SK-N-SH (cell line): ENCODE data around the gene MXRA8. TPM values are rescaled to one million over a fixed set of nuclear protein-coding genes. Genes with fewer than 3 reads are reported as not detected.

Source experiments
- CTCF ChIA-PET: fragments of 300-600, 350-600 bp; formaldehyde crosslinking; extraction: SDS; loops from one replicate; lab custom pipeline; 2021; lab: Yijun Ruan, JAX
- POLR2A ChIA-PET: fragments of 350-600 bp; sonication (Branson Sonifier 250); formaldehyde crosslinking; extraction: SDS; loops from one replicate; lab custom pipeline; 2020; ENCODE audit warnings: antibody characterized with exemption, inconsistent platforms; lab: Yijun Ruan, JAX
- DNase-seq: peaks from one replicate; pipeline ENCODE4 v3.0.0; 2012
- H2AFZ ChIP-seq: fragments of 200-600 bp; sonication (generic); 2 replicates; pipeline ENCODE4 v1.8.1; 2016; ENCODE audit warnings: antibody characterized with exemption, mild to moderate bottlenecking, low read depth
- H3F3A ChIP-seq: fragments of 200-600 bp; sonication (generic); replicated peaks from 2 replicates; pipeline ENCODE3; 2016; ENCODE audit warnings: antibody characterized with exemption, mild to moderate bottlenecking; ENCODE audit not compliant: insufficient read depth
- H3K27ac ChIP-seq, 2 experiments: fragments of 200-500 bp in 1 of 2; fragments of 200-600 bp in 1 of 2; sonication (Bioruptor generic) in 1 of 2; sonication (generic), shearing (Covaris generic) in 1 of 2; 2 replicates each; pipeline versions ENCODE4 v1.5.1 to v1.6.1; 2014 to 2016; ENCODE audit warnings: low read depth in 2 of 2, inconsistent platforms in 1 of 2, low read length in 1 of 2, mild to moderate bottlenecking in 1 of 2, mixed read lengths in 1 of 2
- H3K27me3 ChIP-seq: fragments of 200-600 bp; sonication (generic), shearing (Covaris generic); 2 replicates; pipeline ENCODE4 v1.6.1; 2016; ENCODE audit warnings: mixed run types; ENCODE audit not compliant: insufficient read depth
- H3K36me3 ChIP-seq, 2 experiments: fragments of 200-500 bp in 1 of 2; fragments of 200-600 bp in 1 of 2; sonication (Bioruptor generic) in 1 of 2; sonication (generic) in 1 of 2; replicated peaks in 1 of 2; 2 replicates each; pipeline versions ENCODE3 to v1.5.1; 2014 to 2016; ENCODE audit warnings: low read length in 1 of 2, mild to moderate bottlenecking in 1 of 2; ENCODE audit not compliant: insufficient read depth in 2 of 2, control insufficient read depth in 1 of 2
- H3K4me1 ChIP-seq, 2 experiments: fragments of 200-500 bp in 1 of 2; fragments of 200-600 bp in 1 of 2; sonication (Bioruptor generic) in 1 of 2; sonication (generic), shearing (Covaris generic) in 1 of 2; 2 replicates each; pipeline versions ENCODE4 v1.5.1 to v1.6.1; 2014 to 2016; ENCODE audit warnings: low read depth in 1 of 2, low read length in 1 of 2, mixed run types in 1 of 2; ENCODE audit not compliant: insufficient read depth in 2 of 2, control insufficient read depth in 1 of 2
- H3K4me2 ChIP-seq: fragments of 200-600 bp; sonication (generic), shearing (Covaris generic); 2 replicates; pipeline ENCODE4 v1.6.1; 2017; ENCODE audit warnings: mixed run types
- H3K4me3 ChIP-seq, 2 experiments: fragments of 200-500 bp in 1 of 2; fragments of 200-600 bp in 1 of 2; sonication (Bioruptor generic) in 1 of 2; sonication (generic), shearing (Covaris generic) in 1 of 2; 2 replicates each; pipeline versions ENCODE4 v1.5.1 to v1.8.1; 2014 to 2016; ENCODE audit warnings: low read depth in 2 of 2, inconsistent platforms in 1 of 2, low read length in 1 of 2, mild to moderate bottlenecking in 1 of 2, mixed read lengths in 1 of 2, moderate library complexity in 1 of 2
- H3K79me2 ChIP-seq: fragments of 200-600 bp; sonication (generic); 2 replicates; pipeline ENCODE4 v1.8.1; 2017; ENCODE audit warnings: mild to moderate bottlenecking; ENCODE audit not compliant: insufficient read depth
- H3K9ac ChIP-seq: fragments of 200-600 bp; sonication (generic); 2 replicates; pipeline ENCODE4 v1.6.1; 2017; ENCODE audit warnings: mixed run types
- H3K9me2 ChIP-seq: fragments of 200-600 bp; sonication (generic); 2 replicates; pipeline ENCODE4 v1.6.1; 2017; ENCODE audit warnings: mixed run types
- H3K9me3 ChIP-seq: fragments of 200-600 bp; sonication (generic); 2 replicates; pipeline ENCODE4 v1.6.1; 2017; ENCODE audit warnings: mixed run types, mild to moderate bottlenecking, moderate library complexity
- H4K20me1 ChIP-seq: fragments of 200-600 bp; sonication (generic); 2 replicates; pipeline ENCODE4 v1.6.1; 2017; ENCODE audit warnings: mild to moderate bottlenecking, mixed run types; ENCODE audit not compliant: insufficient read depth
- CHD2 ChIP-seq: fragments of 150-350 bp; IDR thresholded peaks from 2 replicates; pipeline ENCODE4 v1.6.1; 2018; ENCODE audit warnings: low read length; ENCODE audit not compliant: partially characterized antibody
- CTCF ChIP-seq: fragments of 200-600 bp; sonication (generic); IDR thresholded peaks from 2 replicates; pipeline ENCODE4 v1.6.1; 2017; ENCODE audit warnings: antibody characterized with exemption, mild to moderate bottlenecking, moderate library complexity
- ELF1 ChIP-seq: IDR thresholded peaks from 2 replicates; pipeline ENCODE4 v1.4.0; 2012
- EP300 ChIP-seq, 2 experiments: IDR thresholded peaks; 2 replicates each; pipeline versions ENCODE4 v1.4.0 to v1.6.1; 2012; ENCODE audit warnings: borderline replicate concordance in 1 of 2, low read depth in 1 of 2, low read length in 1 of 2
- FOSL2 ChIP-seq: IDR thresholded peaks from 2 replicates; pipeline ENCODE4 v1.4.0; 2012; ENCODE audit warnings: low read depth, mild to moderate bottlenecking, moderate library complexity, borderline replicate concordance
- FOXJ3 ChIP-seq: sonication (generic); formaldehyde crosslinking; IDR thresholded peaks from 2 replicates; pipeline ENCODE4 v1.5.1; 2020; ENCODE audit warnings: mild to moderate bottlenecking, missing genetic modification reagents
- PBX3 ChIP-seq: IDR thresholded peaks from 2 replicates; pipeline ENCODE4; 2012
- RCOR1 ChIP-seq: fragments of 150-350 bp; IDR thresholded peaks from 2 replicates; pipeline ENCODE4 v1.6.1; 2017; ENCODE audit warnings: antibody characterized with exemption, low read length
- RFX5 ChIP-seq: IDR thresholded peaks from 2 replicates; pipeline ENCODE4 v1.6.1; 2012; ENCODE audit warnings: mild to moderate bottlenecking, improper control_type of control experiment, low read length
- RXRA ChIP-seq: IDR thresholded peaks from 2 replicates; pipeline ENCODE4 v1.4.0; 2012; ENCODE audit warnings: low read depth, mild to moderate bottlenecking, borderline replicate concordance
- SIN3A ChIP-seq: IDR thresholded peaks from 2 replicates; pipeline ENCODE4 v1.6.1; 2012; ENCODE audit warnings: low read depth, mild to moderate bottlenecking, low read length, moderate library complexity, borderline replicate concordance
- TCF12 ChIP-seq: IDR thresholded peaks from 2 replicates; pipeline ENCODE4 v1.4.0; 2012
- ZBTB33 ChIP-seq: IDR thresholded peaks from 2 replicates; pipeline ENCODE4 v1.4.0; 2012; ENCODE audit warnings: low read depth, borderline replicate concordance
- WGBS: methylation state at CpG from one replicate; pipeline ENCODE4 v1.1.6; 2017; ENCODE audit warnings: low lambda C conversion rate; 5-methylcytosine and 5-hydroxymethylcytosine counted together
- polyA plus RNA-seq, 3 experiments: library from polyadenylated mRNA; depleted of rRNA; stranded (reverse); fragments of >200 nt; gene quantifications; 2 replicates each; pipeline ENCODE4 v1.2.3, GENCODE V29; 2012

Gene MXRA8
- polyA plus RNA-seq, 1 of the 3 experiments (the other 2 are of a cell fraction): 2.5 TPM

- Histone ChIP-seq H3K4me3 (no peak overlapping the region), H3K36me3 (peaks cover 0 to 8% of the 10 kb centered on the region in 2 experiments), H3K9me3 (no peaks in the 10 kb centered on the region), H3K79me2 (peaks cover 28% of the 10 kb centered on the region), H4K20me1 (no peaks in the 10 kb centered on the region), H3F3A (peaks cover 13% of the 10 kb centered on the region), H3K27ac (no peak overlapping the region), H3K4me2 (no peak overlapping the region), H3K9me2 (no peaks in the 10 kb centered on the region), H3K9ac (no peak overlapping the region), H2AFZ (no peak overlapping the region), H3K4me1 (peaks cover 0 to 21% of the 10 kb centered on the region in 2 experiments; a peak in 1 of 4 replicates), H3K27me3 (no peaks in the 10 kb centered on the region)
- TF ChIP-seq RCOR1 (no peak), RFX5 (no peak), EP300 (IDR thresholded peaks at IDR 0.05; ENCODE audit: borderline replicate concordance in 1 of 2, low read depth in 1 of 2, low read length in 1 of 2) (no peak), CTCF (no peak), ZBTB33 (no peak), TCF12 (no peak)
- no peak for DNase-seq
- ChIA-PET CTCF (interaction anchor here (0.6 to 1.5 kb wide), 5 partner anchors 15 to 127 kb away, joined by 3 to 5 read pairs (median 3); no protein-coding TSS in a partner anchor), POLR2A (no interaction called here)
- 93% methylated on average over 16 of the region's 16 CpGs for WGBS
Observed at GRCh38 chr1:1377540-1378205, 19.3 kb upstream of the MXRA8 start.

GRCh38 chr1:1376551-1377226 is 18.3 kb upstream of the MXRA8 start:
- no peaks in the 10 kb centered on the region for H3K9me3 ChIP-seq
- no peaks in the 10 kb centered on the region for H4K20me1 ChIP-seq
- H3K4me2 ChIP-seq: no peak overlapping the region
- H3K9me2 ChIP-seq: no peaks in the 10 kb centered on the region
- H3K27me3 ChIP-seq: no peaks in the 10 kb centered on the region
- H3K36me3 ChIP-seq: peaks cover 0 to 8% of the 10 kb centered on the region in 2 experiments
- H3K79me2 ChIP-seq: peaks cover 36% of the 10 kb centered on the region
- no peak overlapping the region for H3K27ac ChIP-seq
- ChIA-PET CTCF (interaction anchor here (0.6 to 1.5 kb wide), 5 partner anchors 8 to 129 kb away, joined by 3 to 6 read pairs (median 3); no protein-coding TSS in a partner anchor), POLR2A (no interaction called here)
- H3K9ac ChIP-seq: no peak overlapping the region
- no peak for DNase-seq
- peaks cover 0 to 27% of the 10 kb centered on the region in 2 experiments; a peak in 1 of 4 replicates for H3K4me1 ChIP-seq
- no peak overlapping the region for H3K4me3 ChIP-seq
- no peak overlapping the region for H2AFZ ChIP-seq
- WGBS: 81% methylated on average over 9 of the region's 10 CpGs
- no peak for TF ChIP-seq ELF1
- TF ChIP-seq FOXJ3: no peak
- TF ChIP-seq RCOR1: no peak
- TF ChIP-seq RXRA: no peak
- TF ChIP-seq ZBTB33: no peak
- TF ChIP-seq FOSL2: no peak
- TF ChIP-seq SIN3A: no peak
- TF ChIP-seq PBX3: no peak
- TF ChIP-seq CHD2: no peak
- TF ChIP-seq, all 33 proteins: peak for 0
- H3F3A ChIP-seq: peaks cover 13% of the 10 kb centered on the region
